ENCODE results near the gene LYRM4. TPM values are rescaled to one million over a fixed set of nuclear protein-coding genes. Genes with fewer than 3 reads are reported as not detected.

Gene LYRM4
- total RNA-seq, 1 donor from 2014 or later: 27.8 TPM

DNA sequence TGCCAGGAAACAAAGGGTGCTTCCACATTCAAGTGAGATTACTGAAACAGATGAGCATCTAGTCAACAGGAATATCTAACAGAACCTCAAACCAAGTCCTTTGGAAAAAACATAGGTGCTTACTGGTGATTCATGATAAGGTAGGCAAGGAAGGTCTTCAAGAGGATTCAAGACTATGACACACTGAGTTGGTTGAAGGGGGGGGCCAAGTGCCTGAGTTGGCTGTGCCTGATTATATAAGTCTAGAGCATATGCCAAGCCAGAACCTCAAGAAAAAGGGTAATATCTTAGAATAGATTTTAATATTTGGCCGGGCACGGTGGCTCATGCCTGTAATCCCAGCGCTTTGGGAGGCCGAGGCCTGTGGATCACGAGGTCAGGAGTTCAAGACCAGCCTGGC is 63.7 kb downstream of the LYRM4 start:
- DNase-seq (ENCODE audit: low read depth): no peak
- no peaks in the 10 kb centered on the region for H3K36me3 ChIP-seq (ENCODE audit: control insufficient read depth, insufficient read depth, low read length)
- no peaks in the 10 kb centered on the region for H3K27me3 ChIP-seq (ENCODE audit: control insufficient read depth, insufficient read depth, low read length)
- no peak overlapping the region for H3K4me3 ChIP-seq (ENCODE audit: low read depth, low read length)
- TF ChIP-seq, protein P1, sequence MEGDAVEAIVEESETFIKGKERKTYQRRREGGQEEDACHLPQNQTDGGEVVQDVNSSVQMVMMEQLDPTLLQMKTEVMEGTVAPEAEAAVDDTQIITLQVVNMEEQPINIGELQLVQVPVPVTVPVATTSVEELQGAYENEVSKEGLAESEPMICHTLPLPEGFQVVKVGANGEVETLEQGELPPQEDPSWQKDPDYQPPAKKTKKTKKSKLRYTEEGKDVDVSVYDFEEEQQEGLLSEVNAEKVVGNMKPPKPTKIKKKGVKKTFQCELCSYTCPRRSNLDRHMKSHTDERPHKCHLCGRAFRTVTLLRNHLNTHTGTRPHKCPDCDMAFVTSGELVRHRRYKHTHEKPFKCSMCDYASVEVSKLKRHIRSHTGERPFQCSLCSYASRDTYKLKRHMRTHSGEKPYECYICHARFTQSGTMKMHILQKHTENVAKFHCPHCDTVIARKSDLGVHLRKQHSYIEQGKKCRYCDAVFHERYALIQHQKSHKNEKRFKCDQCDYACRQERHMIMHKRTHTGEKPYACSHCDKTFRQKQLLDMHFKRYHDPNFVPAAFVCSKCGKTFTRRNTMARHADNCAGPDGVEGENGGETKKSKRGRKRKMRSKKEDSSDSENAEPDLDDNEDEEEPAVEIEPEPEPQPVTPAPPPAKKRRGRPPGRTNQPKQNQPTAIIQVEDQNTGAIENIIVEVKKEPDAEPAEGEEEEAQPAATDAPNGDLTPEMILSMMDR (IDR thresholded peaks at IDR 0.05; ENCODE audit: insufficient read depth, low read length, poor library complexity, severe bottlenecking): no peak

DNA sequence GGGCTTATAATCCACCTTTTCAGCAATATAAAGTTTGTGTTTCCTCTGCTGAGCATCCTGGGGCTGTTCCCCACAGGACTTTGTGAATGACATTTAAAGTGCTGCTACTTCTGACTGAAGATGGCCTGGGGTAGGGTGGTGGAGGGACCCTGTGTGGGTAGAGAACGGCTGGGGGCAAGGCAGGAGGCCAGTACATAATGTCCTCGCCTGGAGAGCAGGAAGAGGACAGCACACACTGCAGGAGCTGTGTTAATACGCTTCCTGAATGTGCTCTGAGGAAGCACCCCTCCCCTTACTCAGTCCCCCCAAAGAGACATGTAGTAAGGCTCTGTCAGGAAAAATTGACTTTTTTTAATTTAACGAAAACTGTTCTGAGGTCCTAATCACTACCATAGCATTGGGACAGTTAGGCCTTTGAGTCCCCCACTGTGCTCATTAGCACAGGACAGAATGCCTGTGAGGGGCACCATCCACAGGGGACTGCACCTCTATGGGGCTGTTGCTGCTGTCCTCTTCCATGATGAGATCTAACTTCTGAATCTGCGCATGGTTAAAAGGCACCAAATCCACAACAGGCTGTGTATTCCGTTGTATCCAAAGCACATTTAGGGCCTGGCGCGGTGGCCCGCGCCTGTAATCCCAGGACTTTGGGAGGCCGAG is 68.5 kb downstream of the LYRM4 start:
- H3K36me3 ChIP-seq (ENCODE audit: control insufficient read depth, insufficient read depth, low read length): no peaks in the 10 kb centered on the region
- H3K4me3 ChIP-seq (ENCODE audit: low read depth, low read length): no peak overlapping the region
- TF ChIP-seq, protein P1 (IDR thresholded peaks at IDR 0.05; ENCODE audit: insufficient read depth, low read length, poor library complexity, severe bottlenecking): no peak
- H3K27me3 ChIP-seq (ENCODE audit: control insufficient read depth, insufficient read depth, low read length): no peaks in the 10 kb centered on the region
- DNase-seq (ENCODE audit: low read depth): no peak

- TF ChIP-seq, protein P1 (IDR thresholded peaks at IDR 0.05; ENCODE audit: insufficient read depth, low read length, poor library complexity, severe bottlenecking): no peak
- DNase-seq (ENCODE audit: low read depth): no peak
- H3K4me3 ChIP-seq (ENCODE audit: low read depth, low read length): no peak overlapping the region
- H3K27me3 ChIP-seq (ENCODE audit: control insufficient read depth, insufficient read depth, low read length): no peaks in the 10 kb centered on the region
- H3K36me3 ChIP-seq (ENCODE audit: control insufficient read depth, insufficient read depth, low read length): no peaks in the 10 kb centered on the region
Measured at GRCh38 chr6:5191722-5192121, 69.0 kb downstream of the LYRM4 start.

DNA sequence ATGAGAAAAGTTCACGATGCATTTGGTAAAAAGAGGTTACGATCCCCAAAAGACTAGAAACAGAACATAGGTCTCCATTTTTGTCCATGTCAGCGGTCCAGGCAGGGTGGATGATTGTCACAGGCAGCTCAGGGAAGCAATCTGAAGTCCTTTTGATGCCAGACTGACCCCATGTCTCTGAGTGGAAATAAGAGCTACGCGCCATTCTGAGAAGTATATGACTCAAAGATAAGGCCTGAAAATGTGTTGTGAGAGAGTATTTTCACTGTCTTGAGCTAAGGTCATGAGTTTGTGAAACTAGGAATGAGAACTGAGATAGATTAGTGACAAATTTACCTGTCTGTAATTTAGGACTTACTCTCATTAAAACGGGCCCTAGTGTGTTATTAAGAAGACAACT is 69.5 kb downstream of the LYRM4 start:
- TF ChIP-seq, protein P1 (IDR thresholded peaks at IDR 0.05; ENCODE audit: insufficient read depth, low read length, poor library complexity, severe bottlenecking): no peak
- DNase-seq (ENCODE audit: low read depth): no peak
- H3K27me3 ChIP-seq (ENCODE audit: control insufficient read depth, insufficient read depth, low read length): no peaks in the 10 kb centered on the region
- no peaks in the 10 kb centered on the region for H3K36me3 ChIP-seq (ENCODE audit: control insufficient read depth, insufficient read depth, low read length)
- H3K4me3 ChIP-seq (ENCODE audit: low read depth, low read length): no peak overlapping the region

DNA sequence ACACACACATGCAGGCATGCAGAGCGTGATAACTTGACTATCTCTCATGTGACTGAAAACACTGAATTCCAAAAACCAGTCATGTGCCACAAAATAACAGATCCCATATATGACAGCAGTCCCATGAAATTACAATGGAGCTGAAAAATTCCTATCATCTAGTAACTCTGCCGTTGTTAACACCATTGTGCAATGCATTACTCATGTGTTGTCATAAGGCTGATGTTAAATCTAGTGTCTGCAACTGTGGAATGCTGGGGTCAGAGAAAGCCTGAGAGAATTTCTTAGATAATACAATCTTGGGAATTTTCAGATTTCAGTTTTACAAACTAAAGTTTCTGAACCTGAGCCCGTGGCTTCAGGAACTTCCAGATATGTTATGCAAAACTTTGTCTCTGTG is 70.2 kb downstream of the LYRM4 start:
- peak; percentile 83 for DNase-seq (ENCODE audit: low read depth)
- no peaks in the 10 kb centered on the region for H3K36me3 ChIP-seq (ENCODE audit: control insufficient read depth, insufficient read depth, low read length)
- no peaks in the 10 kb centered on the region for H3K27me3 ChIP-seq (ENCODE audit: control insufficient read depth, insufficient read depth, low read length)
- no peak overlapping the region for H3K4me3 ChIP-seq (ENCODE audit: low read depth, low read length)
- TF ChIP-seq, protein P1 (IDR thresholded peaks at IDR 0.05; ENCODE audit: insufficient read depth, low read length, poor library complexity, severe bottlenecking): no peak

GRCh38 chr6:5188646-5189045 is 72.1 kb downstream of the LYRM4 start:
- no peak for DNase-seq (ENCODE audit: low read depth)
- TF ChIP-seq, protein P1 (IDR thresholded peaks at IDR 0.05; ENCODE audit: insufficient read depth, low read length, poor library complexity, severe bottlenecking): no peak
- Histone ChIP-seq H3K36me3 (ENCODE audit: control insufficient read depth, insufficient read depth, low read length) (no peaks in the 10 kb centered on the region), H3K4me3 (ENCODE audit: low read depth, low read length) (no peak overlapping the region), H3K27me3 (ENCODE audit: control insufficient read depth, insufficient read depth, low read length) (no peaks in the 10 kb centered on the region)

All from kidney epithelial cell (primary cell).